GM12878 (cell line): ENCODE results near the gene TMEM175.

ENCODE experiments used
- BCL11A ChIP-seq: IDR thresholded peaks from 2 replicates; pipeline ENCODE4 v1.6.1; 2011; ENCODE audit warnings: low read depth, low read length
- EZH2 ChIP-seq: IDR thresholded peaks from 2 replicates; pipeline ENCODE4 v1.6.1; 2012; ENCODE audit warnings: low read depth, mild to moderate bottlenecking, control low read depth, inconsistent platforms, low read length, borderline replicate concordance; ENCODE audit not compliant: control insufficient read depth
- FOXK2 ChIP-seq: fragments of 450-650 bp; IDR thresholded peaks from 2 replicates; pipeline ENCODE4 v1.6.1; 2017; ENCODE audit warnings: mild to moderate bottlenecking, moderate library complexity
- MXI1 ChIP-seq: fragments of 150-350 bp; IDR thresholded peaks from 2 replicates; pipeline ENCODE4 v1.6.1; 2011; ENCODE audit warnings: low read depth, mild to moderate bottlenecking, inconsistent platforms, low read length, improper control_type of control experiment
- RAD51 ChIP-seq: fragments of 450-650 bp; IDR thresholded peaks from 2 replicates; pipeline ENCODE4 v1.6.1; 2016; ENCODE audit warnings: moderate library complexity, mild to moderate bottlenecking, inconsistent platforms
- RFX5 ChIP-seq: IDR thresholded peaks from 2 replicates; pipeline ENCODE4 v1.6.1; 2011; ENCODE audit warnings: low read depth, low read length, improper control_type of control experiment
- TAF1 ChIP-seq: IDR thresholded peaks from 2 replicates; pipeline ENCODE4 v1.6.1; 2011; ENCODE audit warnings: mild to moderate bottlenecking, low read depth, low read length, borderline replicate concordance
- TCF7 ChIP-seq: IDR thresholded peaks from 2 replicates; pipeline ENCODE4 v1.6.1; 2014; ENCODE audit warnings: antibody characterized with exemption, borderline replicate concordance
- TF ChIP-seq, protein P1 (sequence below), 3 experiments: IDR thresholded peaks in 2 of 3; conservative IDR thresholded peaks in 1 of 3; 2 replicates each; pipeline ENCODE4 v1.5.1; 2011; ENCODE audit warnings: low read depth in 3 of 3, low read length in 3 of 3, mild to moderate bottlenecking in 3 of 3, control low read depth in 2 of 3, moderate library complexity in 2 of 3, inconsistent platforms in 1 of 3, mixed read lengths in 1 of 3; ENCODE audit not compliant: control insufficient read depth in 2 of 3, insufficient read depth in 1 of 3; ENCODE audit errors: extremely low read depth in 1 of 3
- TF ChIP-seq, protein P2 (sequence below): IDR thresholded peaks from 2 replicates; pipeline ENCODE4 v1.6.1; 2011; ENCODE audit warnings: low read depth, mild to moderate bottlenecking, low read length, moderate library complexity, borderline replicate concordance; ENCODE audit errors: extremely low read depth

DNA sequence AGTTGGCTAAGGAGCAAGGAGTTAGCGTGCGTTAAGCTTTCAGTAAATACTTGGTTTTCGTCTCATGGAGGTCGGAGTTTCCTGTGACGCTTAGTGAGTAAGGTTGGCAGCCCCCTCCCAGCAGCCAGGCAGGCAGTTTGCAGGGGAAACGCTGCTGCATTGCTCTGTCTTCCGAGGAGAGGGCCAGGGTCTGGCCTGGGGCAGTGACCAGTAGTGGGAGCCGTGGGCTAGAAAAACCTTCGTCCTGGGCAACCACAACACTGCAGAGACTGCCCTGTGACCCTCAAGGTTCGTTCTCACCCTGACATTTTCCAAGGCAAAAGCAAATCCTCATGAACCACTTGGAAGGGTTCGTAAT is 432 bp downstream of the TMEM175 start:
- TF ChIP-seq TAF1 (no peak), FOXK2 (no peak), TCF7 (no peak), EZH2 (no peak), BCL11A (no peak), RAD51 (no peak), MXI1 (no peak), RFX5 (no peak)
- TF ChIP-seq, protein P1, sequence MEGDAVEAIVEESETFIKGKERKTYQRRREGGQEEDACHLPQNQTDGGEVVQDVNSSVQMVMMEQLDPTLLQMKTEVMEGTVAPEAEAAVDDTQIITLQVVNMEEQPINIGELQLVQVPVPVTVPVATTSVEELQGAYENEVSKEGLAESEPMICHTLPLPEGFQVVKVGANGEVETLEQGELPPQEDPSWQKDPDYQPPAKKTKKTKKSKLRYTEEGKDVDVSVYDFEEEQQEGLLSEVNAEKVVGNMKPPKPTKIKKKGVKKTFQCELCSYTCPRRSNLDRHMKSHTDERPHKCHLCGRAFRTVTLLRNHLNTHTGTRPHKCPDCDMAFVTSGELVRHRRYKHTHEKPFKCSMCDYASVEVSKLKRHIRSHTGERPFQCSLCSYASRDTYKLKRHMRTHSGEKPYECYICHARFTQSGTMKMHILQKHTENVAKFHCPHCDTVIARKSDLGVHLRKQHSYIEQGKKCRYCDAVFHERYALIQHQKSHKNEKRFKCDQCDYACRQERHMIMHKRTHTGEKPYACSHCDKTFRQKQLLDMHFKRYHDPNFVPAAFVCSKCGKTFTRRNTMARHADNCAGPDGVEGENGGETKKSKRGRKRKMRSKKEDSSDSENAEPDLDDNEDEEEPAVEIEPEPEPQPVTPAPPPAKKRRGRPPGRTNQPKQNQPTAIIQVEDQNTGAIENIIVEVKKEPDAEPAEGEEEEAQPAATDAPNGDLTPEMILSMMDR (IDR thresholded peaks at IDR 0.05 in 2 of 3, conservative IDR thresholded peaks at IDR 0.05 in 1 of 3; ENCODE audit: control insufficient read depth in 2 of 3, extremely low read depth in 1 of 3, insufficient read depth in 1 of 3, low read depth in 3 of 3, low read length in 3 of 3), result no peak
- TF ChIP-seq, protein P2, sequence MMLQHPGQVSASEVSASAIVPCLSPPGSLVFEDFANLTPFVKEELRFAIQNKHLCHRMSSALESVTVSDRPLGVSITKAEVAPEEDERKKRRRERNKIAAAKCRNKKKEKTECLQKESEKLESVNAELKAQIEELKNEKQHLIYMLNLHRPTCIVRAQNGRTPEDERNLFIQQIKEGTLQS, result no peak
